OCI-LY3 (cell line): ENCODE results near the gene FIBCD1.

Experiments
- H2AFZ ChIP-seq: fragments of 200-600, 300-600 bp; shearing (Covaris generic); 2 replicates; pipeline ENCODE4 v1.6.0; 2014; ENCODE audit warnings: antibody characterized with exemption, low read depth, low read length
- H3K27ac ChIP-seq: fragments of 200-600, 300-600 bp; sonication (generic); 2 replicates; pipeline ENCODE4 v1.5.1; 2014; ENCODE audit warnings: mild to moderate bottlenecking, low read length, moderate library complexity, mixed read lengths
- H3K27me3 ChIP-seq: fragments of 200-600, 300-600 bp; sonication (generic); 2 replicates; pipeline ENCODE4 v1.6.1; 2014; ENCODE audit warnings: low read depth, low read length, mixed read lengths
- H3K36me3 ChIP-seq: fragments of 200-600, 300-600 bp; sonication (generic); replicated peaks from 2 replicates; pipeline ENCODE3; 2014; ENCODE audit warnings: low read depth, low read length, mixed read lengths
- H3K4me1 ChIP-seq: fragments of 300-600, 200-600 bp; sonication (generic); 2 replicates; pipeline ENCODE4 v1.6.1; 2014; ENCODE audit warnings: low read length, mixed read lengths
- H3K4me2 ChIP-seq: fragments of 200-600, 300-600 bp; sonication (generic); 2 replicates; pipeline ENCODE4 v1.6.1; 2014; ENCODE audit warnings: low read length, mixed read lengths
- H3K4me3 ChIP-seq: fragments of 300-600, 200-600 bp; sonication (generic); 2 replicates; pipeline ENCODE4 v1.5.1; 2014; ENCODE audit warnings: antibody characterized with exemption, mild to moderate bottlenecking, low read length, moderate library complexity
- H3K79me2 ChIP-seq: fragments of 300-600, 200-600 bp; shearing (Covaris generic); 2 replicates; pipeline ENCODE4 v1.6.1; 2014; ENCODE audit warnings: mild to moderate bottlenecking, low read length, mixed read lengths
- H3K9ac ChIP-seq: fragments of 300-600, 200-600 bp; shearing (Covaris generic); 2 replicates; pipeline ENCODE4 v1.6.0; 2014; ENCODE audit warnings: mild to moderate bottlenecking, low read length, moderate library complexity
- H3K9me3 ChIP-seq: fragments of 200-600, 300-600 bp; shearing (Covaris generic); 2 replicates; pipeline ENCODE4 v1.6.1; 2014; ENCODE audit warnings: low read length, mixed read lengths; ENCODE audit not compliant: insufficient read depth
- H4K20me1 ChIP-seq: fragments of 200-600, 300-600 bp; sonication (generic); 2 replicates; pipeline ENCODE4 v1.6.1; 2016; ENCODE audit warnings: low read length, mixed read lengths; ENCODE audit not compliant: insufficient read depth
- EZH2phosphoT487 ChIP-seq: fragments of 200-600 bp; shearing (Covaris generic); IDR thresholded peaks from 2 replicates; pipeline ENCODE4 v1.6.1; 2018; ENCODE audit warnings: antibody characterized with exemption, mixed run types, low read depth
- TF ChIP-seq, protein P1 (sequence below): fragments of 200-600, 300-600 bp; sonication (generic); IDR thresholded peaks from 2 replicates; pipeline ENCODE4 v1.5.1; 2014; ENCODE audit warnings: antibody characterized with exemption, low read length, low read depth

Gene FIBCD1

DNA sequence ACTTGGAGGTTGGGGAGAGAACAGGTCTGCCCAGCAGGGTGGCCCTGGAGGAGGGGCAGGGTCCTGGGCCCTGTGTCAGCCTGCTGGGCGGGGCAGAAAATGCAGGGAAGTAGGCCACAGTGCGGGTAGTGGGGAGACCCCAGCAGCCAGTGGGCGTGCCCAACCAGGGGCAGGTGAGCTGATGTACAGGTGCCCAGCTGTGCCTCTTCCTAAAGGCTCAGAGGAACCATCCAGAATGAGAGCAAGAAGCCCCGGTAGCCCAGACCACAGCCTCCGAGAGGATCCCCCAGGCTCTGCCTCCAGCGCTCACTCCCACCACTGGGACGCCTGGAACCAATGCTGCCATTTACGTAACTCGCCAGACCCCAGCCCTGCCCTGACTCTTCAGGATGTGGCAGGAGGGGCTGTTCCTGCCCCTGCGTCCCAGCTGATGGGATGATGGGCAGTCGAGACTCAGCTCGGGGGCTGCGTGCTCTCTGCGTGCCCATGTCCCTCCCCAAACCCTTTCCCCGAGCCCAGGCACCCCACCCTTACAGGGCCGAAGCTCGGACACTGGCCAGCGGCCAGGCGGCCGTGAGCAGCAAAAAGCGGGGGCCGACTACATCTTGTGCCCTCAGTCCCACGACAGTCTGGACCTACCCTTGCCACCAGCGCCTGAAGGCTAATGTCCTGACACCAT, 24.5 kb downstream of the FIBCD1 start:
- no peak overlapping the region for H2AFZ ChIP-seq
- TF ChIP-seq, protein P1, sequence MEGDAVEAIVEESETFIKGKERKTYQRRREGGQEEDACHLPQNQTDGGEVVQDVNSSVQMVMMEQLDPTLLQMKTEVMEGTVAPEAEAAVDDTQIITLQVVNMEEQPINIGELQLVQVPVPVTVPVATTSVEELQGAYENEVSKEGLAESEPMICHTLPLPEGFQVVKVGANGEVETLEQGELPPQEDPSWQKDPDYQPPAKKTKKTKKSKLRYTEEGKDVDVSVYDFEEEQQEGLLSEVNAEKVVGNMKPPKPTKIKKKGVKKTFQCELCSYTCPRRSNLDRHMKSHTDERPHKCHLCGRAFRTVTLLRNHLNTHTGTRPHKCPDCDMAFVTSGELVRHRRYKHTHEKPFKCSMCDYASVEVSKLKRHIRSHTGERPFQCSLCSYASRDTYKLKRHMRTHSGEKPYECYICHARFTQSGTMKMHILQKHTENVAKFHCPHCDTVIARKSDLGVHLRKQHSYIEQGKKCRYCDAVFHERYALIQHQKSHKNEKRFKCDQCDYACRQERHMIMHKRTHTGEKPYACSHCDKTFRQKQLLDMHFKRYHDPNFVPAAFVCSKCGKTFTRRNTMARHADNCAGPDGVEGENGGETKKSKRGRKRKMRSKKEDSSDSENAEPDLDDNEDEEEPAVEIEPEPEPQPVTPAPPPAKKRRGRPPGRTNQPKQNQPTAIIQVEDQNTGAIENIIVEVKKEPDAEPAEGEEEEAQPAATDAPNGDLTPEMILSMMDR = no peak
- no peak for TF ChIP-seq EZH2phosphoT487
- no peak overlapping the region for H3K27ac ChIP-seq
- H3K4me3 ChIP-seq = no peak overlapping the region
- no peaks in the 10 kb centered on the region for H4K20me1 ChIP-seq
- no peaks in the 10 kb centered on the region for H3K79me2 ChIP-seq
- H3K36me3 ChIP-seq = no peaks in the 10 kb centered on the region
- no peak overlapping the region for H3K4me2 ChIP-seq
- H3K9me3 ChIP-seq = no peaks in the 10 kb centered on the region
- peaks cover 9% of the 10 kb centered on the region; the same call in 1 of the 2 replicates for H3K27me3 ChIP-seq
- no peak overlapping the region for H3K9ac ChIP-seq
- no peaks in the 10 kb centered on the region for H3K4me1 ChIP-seq

DNA sequence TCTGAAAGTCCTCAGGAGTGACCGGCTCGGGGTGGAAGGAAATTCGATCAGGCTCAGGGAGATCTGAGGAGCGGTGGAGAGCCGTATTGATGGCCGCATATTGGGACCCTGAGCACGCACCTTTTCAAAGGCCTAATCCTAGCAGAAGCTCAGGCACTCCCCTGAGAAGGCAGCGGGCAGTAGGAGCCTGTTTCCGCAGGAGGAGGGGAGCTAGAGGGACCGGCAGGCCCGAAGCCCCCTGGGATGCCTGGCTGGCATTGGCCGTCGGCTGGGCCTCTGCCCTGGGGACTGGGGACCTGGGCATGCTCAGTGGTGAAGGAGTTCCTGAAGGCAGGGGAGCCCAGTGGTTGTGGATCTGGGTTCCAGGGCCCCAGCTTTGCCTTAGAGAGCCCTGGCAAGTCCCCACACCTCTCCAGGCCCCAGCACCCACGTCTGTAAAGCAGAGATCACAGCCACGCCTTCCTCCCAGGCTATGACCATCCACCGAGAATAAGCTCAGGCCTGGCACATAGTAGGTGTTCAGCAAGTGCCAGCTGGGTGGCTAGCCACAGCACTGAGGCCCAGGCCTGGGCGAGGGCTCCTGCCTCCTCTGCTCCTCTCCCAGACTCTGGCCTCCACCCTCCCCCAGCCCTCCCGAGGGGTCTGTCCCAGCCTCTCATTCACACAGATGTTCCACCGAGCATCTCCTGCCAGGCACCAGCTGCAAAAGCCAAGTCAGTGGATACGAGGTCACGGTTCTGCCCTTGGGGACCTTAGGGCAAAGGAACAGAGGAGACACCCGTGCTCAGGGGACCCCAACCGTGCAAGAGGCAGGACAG, 25.2 kb downstream of the FIBCD1 start:
- Histone ChIP-seq H3K4me2 (no peak overlapping the region), H2AFZ (no peak overlapping the region), H3K79me2 (no peaks in the 10 kb centered on the region), H3K27me3 (peaks cover 9% of the 10 kb centered on the region; the same call in 1 of the 2 replicates), H3K27ac (no peak overlapping the region), H3K36me3 (no peaks in the 10 kb centered on the region), H3K9me3 (no peaks in the 10 kb centered on the region), H4K20me1 (no peaks in the 10 kb centered on the region), H3K4me1 (no peaks in the 10 kb centered on the region), H3K4me3 (no peak overlapping the region), H3K9ac (no peak overlapping the region)
- TF ChIP-seq, protein P1 = no peak
- no peak for TF ChIP-seq EZH2phosphoT487

DNA sequence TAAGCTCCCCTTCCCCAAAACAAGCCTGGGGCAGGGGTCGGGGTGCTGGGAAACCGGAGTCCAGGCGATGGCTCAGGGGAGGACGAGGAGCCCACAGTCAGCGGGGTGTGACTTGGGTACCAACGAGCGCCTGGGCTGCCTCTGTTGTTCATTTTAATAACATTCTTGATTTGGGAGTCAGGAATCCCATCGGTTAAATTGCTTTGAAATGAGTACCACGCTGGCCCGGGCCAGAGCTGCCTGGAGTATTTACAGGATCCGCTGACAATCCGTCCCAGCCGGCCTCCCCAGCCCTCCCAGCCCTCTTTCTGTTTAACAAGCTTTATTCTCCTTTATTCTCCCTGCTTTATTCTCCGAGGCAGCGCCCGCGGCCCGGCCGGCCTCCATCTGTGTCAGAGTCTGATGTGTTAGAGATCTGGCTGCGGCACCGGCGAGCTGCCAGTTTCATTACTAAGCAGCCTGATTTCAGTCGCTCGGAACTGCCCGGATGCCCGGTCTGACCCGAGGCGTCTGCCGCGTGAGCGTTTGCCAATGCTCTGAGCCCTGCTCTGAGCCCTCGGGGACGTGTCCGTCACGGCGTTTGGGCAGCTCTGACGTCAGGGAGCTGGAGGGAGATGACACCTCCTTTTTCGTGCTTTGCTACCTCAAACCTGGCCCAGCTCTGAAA, 26.0 kb downstream of the FIBCD1 start:
- Histone ChIP-seq H3K36me3 (no peaks in the 10 kb centered on the region), H3K79me2 (no peaks in the 10 kb centered on the region), H2AFZ (no peak overlapping the region), H3K27me3 (peaks cover 9% of the 10 kb centered on the region; the same call in 1 of the 2 replicates), H3K9me3 (no peaks in the 10 kb centered on the region), H4K20me1 (no peaks in the 10 kb centered on the region), H3K4me3 (no peak overlapping the region), H3K4me1 (no peaks in the 10 kb centered on the region), H3K27ac (no peak overlapping the region), H3K9ac (no peak overlapping the region), H3K4me2 (no peak overlapping the region)
- TF ChIP-seq EZH2phosphoT487 = no peak
- TF ChIP-seq, protein P1 = no peak
